Astrocyte (in vitro differentiated cells and primary cell): ENCODE data around the gene OR5AP2. TPM values are rescaled to one million over a fixed set of nuclear protein-coding genes. Genes with fewer than 3 reads are reported as not detected.

Source experiments
- DNase-seq: peaks from one replicate; pipeline ENCODE4 v3.0.0-alpha.2; 2010; ENCODE audit warnings: low read depth
- FAIRE-seq: peaks from 2 replicates; lab custom pipeline; 2011; peaks lifted over from hg19 to GRCh38; lab: Jason Lieb, UNC
- H2AFZ ChIP-seq: 2 replicates; pipeline ENCODE4 v1.6.0; 2012; ENCODE audit warnings: low read depth, low read length, inconsistent platforms
- H3K27ac ChIP-seq: 2 replicates; pipeline ENCODE4 v1.5.1; 2011; ENCODE audit warnings: low read depth, low read length, inconsistent platforms
- H3K27me3 ChIP-seq: 2 replicates; pipeline ENCODE4 v1.6.0; 2011; ENCODE audit warnings: low read length, inconsistent platforms; ENCODE audit not compliant: insufficient read depth
- H3K36me3 ChIP-seq: 2 replicates; pipeline ENCODE4 v1.5.1; 2011; ENCODE audit warnings: low read length, inconsistent platforms; ENCODE audit not compliant: insufficient read depth
- H3K4me1 ChIP-seq: 2 replicates; pipeline ENCODE4 v1.5.1; 2011; ENCODE audit warnings: low read length, inconsistent platforms; ENCODE audit not compliant: insufficient read depth
- H3K4me2 ChIP-seq: 2 replicates; pipeline ENCODE4 v1.6.0; 2012; ENCODE audit warnings: low read length, inconsistent platforms
- H3K4me3 ChIP-seq: 2 replicates; pipeline ENCODE4 v1.5.1; 2011; ENCODE audit warnings: low read depth, mild to moderate bottlenecking, low read length, inconsistent platforms; ENCODE audit not compliant: insufficient read depth
- H3K79me2 ChIP-seq: 2 replicates; pipeline ENCODE4 v1.6.0; 2012; ENCODE audit warnings: mild to moderate bottlenecking, low read length, inconsistent platforms; ENCODE audit not compliant: insufficient read depth
- H3K9ac ChIP-seq: 2 replicates; pipeline ENCODE4 v1.6.0; 2012; ENCODE audit warnings: mild to moderate bottlenecking, low read length, inconsistent platforms
- H3K9me3 ChIP-seq: 2 replicates; pipeline ENCODE4 v1.5.1; 2012; ENCODE audit warnings: low read depth, mild to moderate bottlenecking, low read length, inconsistent platforms; ENCODE audit not compliant: insufficient read depth
- H4K20me1 ChIP-seq: 2 replicates; pipeline ENCODE4 v1.6.0; 2012; ENCODE audit warnings: low read length, inconsistent platforms; ENCODE audit not compliant: insufficient read depth
- H3K27ac Mint-ChIP-seq: one replicate; pipeline ENCODE4 v1.8.0; 2021; ENCODE audit warnings: mild to moderate bottlenecking, mixed read lengths; ENCODE audit not compliant: unreplicated experiment
- H3K27me3 Mint-ChIP-seq: one replicate; pipeline ENCODE4 v1.8.0; 2021; ENCODE audit warnings: low read depth, mixed read lengths; ENCODE audit not compliant: unreplicated experiment
- H3K36me3 Mint-ChIP-seq: one replicate; pipeline ENCODE4 v1.8.0; 2021; ENCODE audit warnings: low read depth, mixed read lengths; ENCODE audit not compliant: unreplicated experiment
- H3K4me1 Mint-ChIP-seq: one replicate; pipeline ENCODE4 v1.8.0; 2021; ENCODE audit warnings: low read depth, mixed read lengths; ENCODE audit not compliant: unreplicated experiment
- H3K4me3 Mint-ChIP-seq: one replicate; pipeline ENCODE4 v1.8.0; 2021; ENCODE audit warnings: mild to moderate bottlenecking, moderate library complexity, mixed read lengths; ENCODE audit not compliant: unreplicated experiment
- H3K9me3 Mint-ChIP-seq: one replicate; pipeline ENCODE4 v1.8.0; 2021; ENCODE audit warnings: mild to moderate bottlenecking, mixed read lengths; ENCODE audit not compliant: unreplicated experiment
- EZH2 ChIP-seq: IDR thresholded peaks from 2 replicates; pipeline ENCODE4 v1.6.1; 2012; ENCODE audit warnings: mild to moderate bottlenecking, low read length, inconsistent platforms; ENCODE audit not compliant: insufficient read depth
- total RNA-seq: library from RNA; stranded (reverse); gene quantifications from 2 replicates; pipeline ENCODE4 v1.2.1, GENCODE V29; 2021
- TF ChIP-seq, protein P1 (sequence below): IDR thresholded peaks from 2 replicates; pipeline ENCODE4 v1.5.1; 2011; ENCODE audit warnings: low read depth, mild to moderate bottlenecking, inconsistent platforms, low read length, moderate library complexity; ENCODE audit not compliant: insufficient read depth

The OR5AP2 gene
- total RNA-seq, 1 donor from 2014 or later: not detected

DNA sequence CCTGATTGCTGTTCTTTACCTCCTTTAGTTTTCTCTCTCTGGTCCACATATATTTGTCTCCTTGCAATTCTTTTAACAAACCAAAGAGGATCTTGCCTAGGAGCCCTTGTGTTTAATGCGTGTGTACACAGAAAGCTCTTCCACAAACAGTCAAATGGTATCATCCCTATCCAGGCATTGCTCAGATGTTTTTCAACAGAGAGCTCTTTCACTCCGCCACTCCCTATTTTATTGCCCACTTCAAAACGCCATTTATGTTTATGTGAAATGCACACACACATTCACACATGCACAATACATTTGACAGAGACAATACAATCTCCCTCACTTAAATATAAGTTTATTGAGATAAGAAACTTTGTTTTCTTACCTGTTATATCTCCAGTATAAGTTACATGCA, 4.7 kb downstream of the OR5AP2 start:
- Histone ChIP-seq H3K36me3 (no peaks in the 10 kb centered on the region), H4K20me1 (no peaks in the 10 kb centered on the region), H3K4me2 (no peak overlapping the region), H3K27ac (no peak overlapping the region), H3K79me2 (no peaks in the 10 kb centered on the region), H3K9me3 (no peaks in the 10 kb centered on the region), H2AFZ (no peak overlapping the region), H3K4me1 (no peaks in the 10 kb centered on the region), H3K4me3 (no peak overlapping the region), H3K9ac (no peak overlapping the region), H3K27me3 (no peaks in the 10 kb centered on the region)
- no peak for FAIRE-seq
- no peaks in the 10 kb centered on the region for H3K36me3 Mint-ChIP-seq
- DNase-seq: no peak
- no peak overlapping the region for H3K27ac Mint-ChIP-seq
- no peaks in the 10 kb centered on the region for H3K9me3 Mint-ChIP-seq
- no peaks in the 10 kb centered on the region for H3K4me1 Mint-ChIP-seq
- TF ChIP-seq EZH2: no peak
- TF ChIP-seq, protein P1, sequence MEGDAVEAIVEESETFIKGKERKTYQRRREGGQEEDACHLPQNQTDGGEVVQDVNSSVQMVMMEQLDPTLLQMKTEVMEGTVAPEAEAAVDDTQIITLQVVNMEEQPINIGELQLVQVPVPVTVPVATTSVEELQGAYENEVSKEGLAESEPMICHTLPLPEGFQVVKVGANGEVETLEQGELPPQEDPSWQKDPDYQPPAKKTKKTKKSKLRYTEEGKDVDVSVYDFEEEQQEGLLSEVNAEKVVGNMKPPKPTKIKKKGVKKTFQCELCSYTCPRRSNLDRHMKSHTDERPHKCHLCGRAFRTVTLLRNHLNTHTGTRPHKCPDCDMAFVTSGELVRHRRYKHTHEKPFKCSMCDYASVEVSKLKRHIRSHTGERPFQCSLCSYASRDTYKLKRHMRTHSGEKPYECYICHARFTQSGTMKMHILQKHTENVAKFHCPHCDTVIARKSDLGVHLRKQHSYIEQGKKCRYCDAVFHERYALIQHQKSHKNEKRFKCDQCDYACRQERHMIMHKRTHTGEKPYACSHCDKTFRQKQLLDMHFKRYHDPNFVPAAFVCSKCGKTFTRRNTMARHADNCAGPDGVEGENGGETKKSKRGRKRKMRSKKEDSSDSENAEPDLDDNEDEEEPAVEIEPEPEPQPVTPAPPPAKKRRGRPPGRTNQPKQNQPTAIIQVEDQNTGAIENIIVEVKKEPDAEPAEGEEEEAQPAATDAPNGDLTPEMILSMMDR: no peak
- H3K27me3 Mint-ChIP-seq: no peaks in the 10 kb centered on the region
- no peak overlapping the region for H3K4me3 Mint-ChIP-seq

DNA sequence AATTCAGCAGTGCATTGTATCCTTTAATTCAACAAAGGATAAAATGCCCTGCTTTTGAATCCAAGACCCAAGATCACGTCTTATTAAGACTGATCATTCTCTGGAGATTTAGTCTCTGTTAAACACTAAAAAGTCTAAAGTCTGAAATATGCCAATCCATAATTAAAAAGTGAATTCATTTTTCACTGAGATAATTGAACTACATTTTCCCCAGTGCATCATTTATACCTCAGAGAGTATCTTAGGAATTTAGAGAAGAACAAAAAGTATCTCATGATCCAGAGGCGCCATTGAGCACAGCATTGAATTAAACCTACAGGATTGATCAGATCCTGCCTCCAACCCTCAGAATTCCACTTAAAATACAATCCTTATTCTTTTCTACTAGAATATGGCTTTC, 5.4 kb downstream of the OR5AP2 start:
- H4K20me1 ChIP-seq: no peaks in the 10 kb centered on the region
- H3K27me3 Mint-ChIP-seq: no peaks in the 10 kb centered on the region
- H3K36me3 ChIP-seq: no peaks in the 10 kb centered on the region
- no peak overlapping the region for H3K4me3 ChIP-seq
- no peak overlapping the region for H3K27ac ChIP-seq
- H3K4me2 ChIP-seq: no peak overlapping the region
- FAIRE-seq (no peak), DNase-seq (no peak)
- H3K9me3 Mint-ChIP-seq: no peaks in the 10 kb centered on the region
- H3K9me3 ChIP-seq: no peaks in the 10 kb centered on the region
- no peak overlapping the region for H2AFZ ChIP-seq
- H3K79me2 ChIP-seq: no peaks in the 10 kb centered on the region
- H3K4me1 Mint-ChIP-seq: no peaks in the 10 kb centered on the region
- TF ChIP-seq, protein P1: no peak
- no peak for TF ChIP-seq EZH2
- H3K36me3 Mint-ChIP-seq: no peaks in the 10 kb centered on the region
- H3K27me3 ChIP-seq: no peaks in the 10 kb centered on the region
- no peak overlapping the region for H3K9ac ChIP-seq
- H3K27ac Mint-ChIP-seq: no peak overlapping the region
- no peaks in the 10 kb centered on the region for H3K4me1 ChIP-seq
- H3K4me3 Mint-ChIP-seq: no peak overlapping the region

DNA sequence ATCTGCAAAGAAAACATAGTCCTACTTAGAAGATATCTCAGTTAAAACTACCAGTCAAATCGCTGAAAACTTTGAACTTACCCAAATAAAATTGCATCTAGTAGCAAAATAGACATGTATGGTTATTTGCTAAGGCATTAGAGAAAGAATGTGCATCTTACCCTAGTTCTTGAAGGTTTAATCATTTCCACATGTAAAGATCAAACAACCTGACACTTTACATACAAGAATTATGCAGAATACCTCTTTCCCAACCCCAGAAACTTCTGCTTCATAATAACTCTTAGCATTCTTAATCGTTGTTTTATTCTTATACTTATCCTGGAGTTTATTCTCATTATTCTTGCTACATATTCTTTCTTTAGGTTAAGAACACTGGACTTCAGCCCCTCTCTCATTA, 9.9 kb downstream of the OR5AP2 start:
- Histone ChIP-seq H3K4me1 (no peaks in the 10 kb centered on the region), H2AFZ (no peak overlapping the region), H4K20me1 (no peaks in the 10 kb centered on the region), H3K79me2 (no peaks in the 10 kb centered on the region), H3K36me3 (no peaks in the 10 kb centered on the region), H3K4me3 (no peak overlapping the region), H3K27me3 (no peaks in the 10 kb centered on the region), H3K4me2 (no peak overlapping the region), H3K9me3 (no peaks in the 10 kb centered on the region), H3K9ac (no peak overlapping the region), H3K27ac (no peak overlapping the region)
- no peak for DNase-seq
- TF ChIP-seq, protein P1: no peak
- no peak for TF ChIP-seq EZH2
- no peak for FAIRE-seq
- no peaks in the 10 kb centered on the region for H3K27me3 Mint-ChIP-seq
- H3K27ac Mint-ChIP-seq: no peak overlapping the region
- no peaks in the 10 kb centered on the region for H3K9me3 Mint-ChIP-seq
- no peaks in the 10 kb centered on the region for H3K4me1 Mint-ChIP-seq
- H3K36me3 Mint-ChIP-seq: no peaks in the 10 kb centered on the region
- no peak overlapping the region for H3K4me3 Mint-ChIP-seq
